GM12872 (cell line): ENCODE results near the gene NUMB.

ENCODE experiments used
- CTCF ChIP-seq: IDR thresholded peaks from 3 replicates; pipeline ENCODE4 v1.5.1; 2011; ENCODE audit warnings: low read depth, mild to moderate bottlenecking, low read length, moderate library complexity; ENCODE audit not compliant: insufficient read depth

The NUMB gene

GRCh38 chr14:73383356-73383755, 75.0 kb downstream of the NUMB start:
- TF ChIP-seq CTCF, result no peak

- no peak for TF ChIP-seq CTCF
These were observed 76.8 kb downstream of the NUMB start for GRCh38 chr14:73381380-73382013.

DNA sequence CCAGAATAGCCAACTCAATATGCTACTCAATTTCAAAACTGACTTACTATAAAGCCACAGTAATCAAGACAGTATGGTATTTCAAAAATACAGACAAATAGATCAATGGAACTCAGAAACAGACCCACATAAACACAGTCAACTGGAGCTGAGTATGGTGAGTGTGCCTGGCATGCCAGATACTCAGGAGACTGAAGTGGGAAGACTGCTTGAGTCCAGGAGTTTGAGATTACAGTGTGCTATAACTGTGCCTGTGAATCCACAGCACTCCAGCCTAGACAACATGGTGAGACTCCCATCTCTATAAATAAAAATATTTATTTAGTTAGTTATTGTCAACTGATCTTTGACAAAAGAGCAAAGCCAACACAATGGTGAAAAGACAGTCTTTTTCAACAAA, 81.8 kb downstream of the NUMB start:
- TF ChIP-seq CTCF, result no peak

DNA sequence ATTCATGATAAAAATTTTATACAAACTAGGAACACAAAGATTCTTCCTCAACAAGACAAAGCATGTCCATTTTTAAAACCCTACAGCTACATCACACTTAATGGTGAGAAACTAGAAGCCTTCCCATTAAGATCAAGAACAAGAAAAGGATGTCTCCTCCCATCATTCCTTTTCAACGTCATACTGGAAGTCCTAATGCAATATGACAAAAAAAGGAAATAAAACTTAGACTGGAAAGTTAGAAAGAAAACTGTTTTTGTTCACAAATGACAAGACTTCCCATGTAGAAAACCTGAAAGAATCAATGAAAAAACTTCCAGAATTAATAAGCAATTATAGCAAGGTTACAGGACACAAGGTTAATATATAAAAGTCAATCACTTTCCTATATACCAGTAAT, 82.5 kb downstream of the NUMB start:
- no peak for TF ChIP-seq CTCF

- no peak for TF ChIP-seq CTCF
These were observed 84.1 kb downstream of the NUMB start for GRCh38 chr14:73374218-73374617.

DNA sequence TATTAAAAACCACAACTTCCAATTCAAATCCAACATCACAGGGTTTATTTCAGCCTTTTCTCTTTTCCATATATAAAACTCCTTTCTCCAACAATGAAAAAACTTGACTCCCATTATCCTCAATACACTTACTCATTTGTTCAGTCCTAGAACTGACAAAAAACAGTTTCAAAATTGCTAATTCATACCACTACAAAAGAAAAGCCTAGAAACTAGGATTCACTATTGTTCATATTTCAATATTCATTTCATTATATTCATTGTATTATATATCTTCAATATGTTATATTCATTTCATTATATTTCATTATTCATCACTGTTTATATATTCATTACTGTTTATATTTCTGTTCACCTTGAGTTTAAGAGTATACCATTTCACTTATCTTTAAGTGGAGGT, 85.8 kb downstream of the NUMB start:
- TF ChIP-seq CTCF, result no peak

- TF ChIP-seq CTCF, result no peak
These were observed 87.8 kb downstream of the NUMB start for GRCh38 chr14:73370561-73370960.

DNA sequence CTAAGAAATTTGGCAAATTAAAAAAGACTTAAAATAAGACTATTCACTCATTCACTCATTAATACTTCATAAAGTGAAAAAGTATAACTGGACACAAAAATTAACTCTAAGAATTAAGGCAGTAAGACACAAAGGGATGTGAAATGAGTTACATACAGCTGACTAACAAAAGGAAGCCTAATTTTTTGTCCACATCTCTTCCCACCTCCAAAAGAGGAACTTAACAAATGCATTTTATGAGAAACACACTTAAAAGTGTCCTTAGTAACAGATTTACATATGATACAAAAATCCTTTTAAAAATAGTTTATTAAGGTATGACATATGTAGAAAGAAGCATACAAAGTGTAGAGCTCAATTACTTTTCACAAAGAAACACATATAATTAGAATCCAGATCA, 88.9 kb downstream of the NUMB start:
- no peak for TF ChIP-seq CTCF
